Hepatocyte (in vitro differentiated cells): ENCODE results near the gene ARL13B. TPM values are rescaled to one million over a fixed set of nuclear protein-coding genes. Genes with fewer than 3 reads are reported as not detected.

Experiments
- DNase-seq: peaks from one replicate; pipeline ENCODE4 v3.0.0-alpha.2; 2016; ENCODE audit warnings: low spot score
- H2AFZ ChIP-seq: fragments of 200-600 bp; sonication (generic); 2 replicates; pipeline ENCODE4 v1.6.0; 2016; ENCODE audit warnings: antibody characterized with exemption, mild to moderate bottlenecking
- H3K27ac ChIP-seq: fragments of 200-600 bp; sonication (generic); 2 replicates; pipeline ENCODE4 v1.5.1; 2016; ENCODE audit warnings: mild to moderate bottlenecking
- H3K27me3 ChIP-seq: fragments of 200-600 bp; sonication (generic); 2 replicates; pipeline ENCODE4 v1.6.1; 2016
- H3K36me3 ChIP-seq: fragments of 200-600 bp; sonication (generic); replicated peaks from 2 replicates; pipeline ENCODE4 v1.5.1; 2016; ENCODE audit warnings: low read depth; ENCODE audit not compliant: insufficient read depth
- H3K4me1 ChIP-seq: fragments of 200-600 bp; sonication (generic); 2 replicates; pipeline ENCODE4 v1.5.1; 2016; ENCODE audit warnings: mild to moderate bottlenecking, moderate library complexity; ENCODE audit not compliant: insufficient read depth
- H3K4me2 ChIP-seq: fragments of 200-600 bp; sonication (generic); 2 replicates; pipeline ENCODE4 v1.6.0; 2016
- H3K4me3 ChIP-seq: fragments of 200-600 bp; sonication (generic); 2 replicates; pipeline ENCODE4 v1.5.1; 2016; ENCODE audit warnings: mild to moderate bottlenecking
- H3K79me2 ChIP-seq: fragments of 200-600 bp; sonication (generic); 2 replicates; pipeline ENCODE4 v1.6.0; 2017; ENCODE audit warnings: mild to moderate bottlenecking
- H3K9me2 ChIP-seq: fragments of 200-600 bp; sonication (generic); replicated peaks from 2 replicates; pipeline ENCODE4 v1.6.0; 2017; ENCODE audit warnings: mild to moderate bottlenecking; ENCODE audit not compliant: insufficient read depth
- H3K9me3 ChIP-seq: fragments of 200-600 bp; sonication (generic); 2 replicates; pipeline ENCODE4 v1.5.1; 2016; ENCODE audit warnings: low read depth, mild to moderate bottlenecking
- H4K20me1 ChIP-seq: fragments of 200-600 bp; sonication (generic); 2 replicates; pipeline ENCODE4 v1.6.0; 2016; ENCODE audit warnings: mild to moderate bottlenecking; ENCODE audit not compliant: insufficient read depth, poor library complexity, severe bottlenecking
- CTCF ChIP-seq: fragments of 200-600 bp; sonication (generic); IDR thresholded peaks from 2 replicates; pipeline ENCODE4 v1.5.1; 2016; ENCODE audit warnings: antibody characterized with exemption, mild to moderate bottlenecking; ENCODE audit not compliant: poor library complexity
- EZH2 ChIP-seq: fragments of 200-600 bp; sonication (generic); IDR thresholded peaks from 2 replicates; pipeline ENCODE4 v1.6.1; 2016; ENCODE audit warnings: antibody characterized with exemption, mild to moderate bottlenecking, borderline replicate concordance
- EZH2phosphoT487 ChIP-seq: fragments of 200-600 bp; sonication (generic); IDR thresholded peaks from one replicate; pipeline ENCODE4 v1.6.1; 2018; ENCODE audit warnings: antibody characterized with exemption, mild to moderate bottlenecking, low read depth, moderate library complexity; ENCODE audit not compliant: unreplicated experiment, severe bottlenecking
- WGBS: methylation state at CpG from one replicate; pipeline ENCODE4 v1.1.6; 2016; ENCODE audit warnings: low lambda C conversion rate; ENCODE audit errors: missing lambda C conversion rate; 5-methylcytosine and 5-hydroxymethylcytosine counted together
- polyA plus RNA-seq: library from polyadenylated mRNA; unstranded; fragments of >200 nt; fragmentation: Nextera tagmentation; extraction: Ambion mirVana; gene quantifications from 2 replicates; pipeline ENCODE4 v1.2.1, GENCODE V29; 2016
- total RNA-seq: library from RNA; depleted of rRNA; stranded (reverse); fragments of >200 nt; gene quantifications from 2 replicates; pipeline ENCODE4 v1.2.3, GENCODE V29; 2014

ARL13B gene
- total and polyA plus RNA-seq, 2 experiments from 2014 or later: 6.2 to 10.4 TPM

- Histone ChIP-seq H3K4me3 (no peak overlapping the region), H3K9me3 (no peaks in the 10 kb centered on the region), H2AFZ (no peak overlapping the region), H3K36me3 (no peaks in the 10 kb centered on the region), H3K79me2 (no peaks in the 10 kb centered on the region), H3K4me1 (no peaks in the 10 kb centered on the region), H3K27me3 (no peaks in the 10 kb centered on the region), H4K20me1 (no peaks in the 10 kb centered on the region), H3K4me2 (no peak overlapping the region), H3K27ac (no peak overlapping the region), H3K9me2 (no peaks in the 10 kb centered on the region)
- no peak for DNase-seq
- TF ChIP-seq EZH2 (no peak), EZH2phosphoT487 (no peak), CTCF (no peak)
- WGBS: 98% methylated on average over 2 of the region's 2 CpGs
Observed at GRCh38 chr3:94046533-94046932, 66.6 kb downstream of the ARL13B start.

- H3K9me3 ChIP-seq: no peaks in the 10 kb centered on the region
- no peak overlapping the region for H3K27ac ChIP-seq
- H3K36me3 ChIP-seq: no peaks in the 10 kb centered on the region
- 100% methylated on average over 2 of the region's 2 CpGs for WGBS
- no peaks in the 10 kb centered on the region for H3K27me3 ChIP-seq
- H3K4me2 ChIP-seq: no peak overlapping the region
- DNase-seq: no peak
- TF ChIP-seq EZH2phosphoT487 (no peak), CTCF (no peak), EZH2 (no peak)
- H4K20me1 ChIP-seq: no peaks in the 10 kb centered on the region
- H3K9me2 ChIP-seq: no peaks in the 10 kb centered on the region
- H3K4me1 ChIP-seq: no peaks in the 10 kb centered on the region
- no peak overlapping the region for H3K4me3 ChIP-seq
- no peaks in the 10 kb centered on the region for H3K79me2 ChIP-seq
- H2AFZ ChIP-seq: no peak overlapping the region
Observed at GRCh38 chr3:94049267-94049666, 69.3 kb downstream of the ARL13B start.

GRCh38 chr3:94050546-94050945 lies 70.6 kb downstream of the ARL13B start:
- Histone ChIP-seq H3K36me3 (no peaks in the 10 kb centered on the region), H3K9me3 (no peaks in the 10 kb centered on the region), H3K4me3 (no peak overlapping the region)

More at GRCh38 chr3:94050546-94050945, 70.6 kb downstream of the ARL13B start:
- H3K27ac ChIP-seq: no peak overlapping the region
- TF ChIP-seq EZH2phosphoT487 (no peak), EZH2 (no peak), CTCF (no peak)
- no peak for DNase-seq
- H3K4me2 ChIP-seq: no peak overlapping the region
- no peaks in the 10 kb centered on the region for H3K4me1 ChIP-seq
- H3K27me3 ChIP-seq: no peaks in the 10 kb centered on the region
- H3K9me2 ChIP-seq: no peaks in the 10 kb centered on the region
- H4K20me1 ChIP-seq: no peaks in the 10 kb centered on the region
- no peak overlapping the region for H2AFZ ChIP-seq
- H3K79me2 ChIP-seq: no peaks in the 10 kb centered on the region
